Nephron (organoid): Measurements from ENCODE around the gene SLC4A2.

ENCODE experiments used
- H3K27ac Mint-ChIP-seq, 3 experiments: 2 replicates each; pipeline ENCODE4 v1.8.0; 2020; ENCODE audit warnings: mixed read lengths in 3 of 3, mild to moderate bottlenecking in 2 of 3, moderate library complexity in 1 of 3
- H3K27me3 Mint-ChIP-seq: 2 replicates; pipeline ENCODE4 v1.8.0; 2021; ENCODE audit warnings: low read depth, mild to moderate bottlenecking, moderate library complexity, mixed read lengths
- H3K36me3 Mint-ChIP-seq: 2 replicates; pipeline ENCODE4 v1.8.0; 2020; ENCODE audit warnings: low read depth, mixed read lengths
- H3K4me1 Mint-ChIP-seq: 2 replicates; pipeline ENCODE4 v1.8.0; 2020; ENCODE audit warnings: mixed read lengths
- H3K4me3 Mint-ChIP-seq, 3 experiments: 2 replicates each; pipeline ENCODE4 v1.8.0; 2020; ENCODE audit warnings: mild to moderate bottlenecking in 3 of 3, mixed read lengths in 3 of 3, moderate library complexity in 2 of 3
- H3K9me3 Mint-ChIP-seq: 2 replicates; pipeline ENCODE4 v1.8.0; 2020; ENCODE audit warnings: mixed read lengths
- CTCF ChIP-seq, 3 experiments: fragments of 200-600 bp; sonication (generic); IDR thresholded peaks; one replicate each; pipeline ENCODE4 v1.5.0; 2021; ENCODE audit warnings: antibody characterized with exemption in 3 of 3; ENCODE audit not compliant: unreplicated experiment in 3 of 3

Gene SLC4A2

GRCh38 chr7:151114151-151115090, 55.0 kb downstream of the SLC4A2 start:
- Mint-ChIP-seq H3K4me1 (peaks cover 26% of the 10 kb centered on the region), H3K27ac (peak overlapping the region in 2 of 3 experiments; percentile 33 to 71), H3K9me3 (no peaks in the 10 kb centered on the region), H3K4me3 (peak overlapping the region; percentile 75 to 80 (median 79)), H3K27me3 (peaks cover 12% of the 10 kb centered on the region), H3K36me3 (peaks cover 10% of the 10 kb centered on the region)
- TF ChIP-seq CTCF (IDR thresholded peaks at IDR 0.05; ENCODE audit: unreplicated experiment in 3 of 3) = no peak

DNA sequence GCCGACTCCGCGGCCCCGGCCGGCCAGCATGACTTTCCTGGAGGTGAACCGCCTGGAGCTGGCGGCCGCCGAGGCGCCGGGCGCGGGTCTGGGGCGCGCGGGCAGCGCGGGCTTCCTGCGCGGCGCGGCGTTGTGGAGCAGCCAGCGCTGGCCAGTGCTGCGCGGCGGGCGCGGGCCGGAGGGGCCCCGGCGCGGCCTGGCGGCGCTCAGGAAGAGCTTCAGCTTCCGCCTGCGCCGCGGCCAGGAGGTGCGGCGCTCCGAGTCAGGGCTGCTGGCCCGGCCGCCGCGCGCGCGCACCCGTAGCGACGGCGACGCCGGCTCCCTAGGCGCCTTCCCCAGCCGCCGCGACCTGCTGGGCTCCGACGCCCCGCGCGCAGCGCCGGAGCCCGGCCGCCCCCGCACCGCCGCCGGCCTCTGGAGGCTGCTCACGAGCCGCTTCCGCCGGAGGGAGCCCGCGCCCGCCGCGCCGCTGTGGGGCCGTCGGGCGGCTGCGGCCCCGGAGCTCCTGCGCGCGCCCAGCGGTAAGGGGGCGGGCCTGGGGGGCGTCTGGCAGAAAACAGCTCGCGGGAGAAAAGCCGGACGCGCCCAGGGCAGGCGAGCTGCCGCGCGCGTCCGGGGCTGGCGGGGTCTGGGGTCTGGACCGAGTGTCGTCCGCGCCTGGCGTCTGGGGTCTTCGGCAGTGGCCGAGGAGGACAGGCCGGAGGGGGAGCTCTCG, 55.9 kb downstream of the SLC4A2 start:
- peaks cover 24% of the 10 kb centered on the region for H3K4me1 Mint-ChIP-seq
- peaks cover 13% of the 10 kb centered on the region for H3K27me3 Mint-ChIP-seq
- no peak for TF ChIP-seq CTCF (IDR thresholded peaks at IDR 0.05; ENCODE audit: unreplicated experiment in 3 of 3)
- H3K36me3 Mint-ChIP-seq = peaks cover 17% of the 10 kb centered on the region
- H3K4me3 Mint-ChIP-seq = peak overlapping the region; percentile 72 to 81 (median 72)
- no peaks in the 10 kb centered on the region for H3K9me3 Mint-ChIP-seq
- peak overlapping the region in 1 of 3 experiments; percentile 54 for H3K27ac Mint-ChIP-seq

GRCh38 chr7:151115836-151116418, 56.5 kb downstream of the SLC4A2 start:
- Mint-ChIP-seq H3K27me3 (peaks cover 13% of the 10 kb centered on the region), H3K9me3 (no peaks in the 10 kb centered on the region), H3K4me1 (peaks cover 18% of the 10 kb centered on the region), H3K36me3 (peaks cover 23% of the 10 kb centered on the region), H3K4me3 (peak overlapping the region; percentile 72 to 81 (median 72)), H3K27ac (peak overlapping the region in 1 of 3 experiments; percentile 54)
- no peak for TF ChIP-seq CTCF (IDR thresholded peaks at IDR 0.05; ENCODE audit: unreplicated experiment in 3 of 3)

- Mint-ChIP-seq H3K4me3 (peak overlapping the region in 2 of 3 experiments; percentile 72 to 81), H3K27me3 (peaks cover 13% of the 10 kb centered on the region), H3K4me1 (peaks cover 18% of the 10 kb centered on the region), H3K36me3 (peaks cover 32% of the 10 kb centered on the region), H3K27ac (no peak overlapping the region), H3K9me3 (no peaks in the 10 kb centered on the region)
- no peak for TF ChIP-seq CTCF (IDR thresholded peaks at IDR 0.05; ENCODE audit: unreplicated experiment in 3 of 3)
Measured at GRCh38 chr7:151116603-151117440, 57.4 kb downstream of the SLC4A2 start.

DNA sequence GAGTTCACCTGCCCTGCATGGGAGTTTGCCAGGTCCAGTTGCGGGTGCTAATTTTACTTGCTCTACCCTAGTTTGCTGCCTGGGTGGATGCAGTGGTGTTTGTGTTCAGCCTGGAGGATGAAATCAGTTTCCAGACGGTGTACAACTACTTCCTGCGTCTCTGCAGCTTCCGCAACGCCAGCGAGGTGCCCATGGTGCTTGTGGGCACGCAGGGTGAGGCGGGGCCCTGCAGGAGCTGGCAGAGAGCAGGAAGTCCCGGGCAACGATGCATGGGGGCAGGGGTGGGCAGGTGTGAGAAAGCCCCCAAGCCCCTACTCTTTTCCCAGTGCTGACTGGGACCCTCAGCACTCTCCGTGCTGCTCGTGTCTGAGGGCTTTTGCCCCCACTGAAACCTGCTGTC, 58.2 kb downstream of the SLC4A2 start:
- H3K27ac Mint-ChIP-seq = no peak overlapping the region
- TF ChIP-seq CTCF (IDR thresholded peaks at IDR 0.05; ENCODE audit: unreplicated experiment in 3 of 3) = no peak
- peaks cover 13% of the 10 kb centered on the region for H3K27me3 Mint-ChIP-seq
- peak overlapping the region in 1 of 3 experiments; percentile 12 for H3K4me3 Mint-ChIP-seq
- H3K9me3 Mint-ChIP-seq = no peaks in the 10 kb centered on the region
- H3K4me1 Mint-ChIP-seq = peaks cover 18% of the 10 kb centered on the region
- H3K36me3 Mint-ChIP-seq = peaks cover 33% of the 10 kb centered on the region
